ENCODE results near the gene RNASEL. TPM values are rescaled to one million over a fixed set of nuclear protein-coding genes. Genes with fewer than 3 reads are reported as not detected.

The RNASEL gene
- total and polyA plus RNA-seq, 2 of the 4 experiments (the other 2 are of a cell fraction): 2.5 to 6.5 TPM

- no peaks in the 10 kb centered on the region for H3K36me3 ChIP-seq (ENCODE audit: control insufficient read depth, insufficient read depth, low read length)
- H3K23ac ChIP-seq (ENCODE audit: low read depth, low read length): no peak overlapping the region
- H2BK120ac ChIP-seq (ENCODE audit: low read depth, low read length): no peak overlapping the region
- BruUV-seq (replicated peaks): no TSS peak
- ChIA-PET CTCF (no interaction called here), POLR2A (ENCODE audit: unreplicated experiment) (no interaction called here)
- peaks cover 10% of the 10 kb centered on the region for H3K27me3 ChIP-seq (ENCODE audit: control insufficient read depth, insufficient read depth, low read length)
- no peak overlapping the region; the same call in 1 of the 2 replicates for H3K56ac ChIP-seq (ENCODE audit: extremely low read depth, insufficient read depth, low read length)
- no peak overlapping the region for H4K91ac ChIP-seq (ENCODE audit: insufficient read depth, low read depth, low read length)
- H4K20me1 ChIP-seq (ENCODE audit: insufficient read depth, low read length): no peaks in the 10 kb centered on the region
- no peak overlapping the region for H2AK9ac ChIP-seq (replicated peaks; ENCODE audit: low read depth, low read length, poor library complexity)
- no peak overlapping the region for H2BK20ac ChIP-seq (ENCODE audit: low read depth, low read length)
- H3K9me3 ChIP-seq (ENCODE audit: control insufficient read depth, insufficient read depth, low read length): no peaks in the 10 kb centered on the region
- no peak overlapping the region for H3K4ac ChIP-seq (ENCODE audit: low read depth, low read length)
- H3K27ac ChIP-seq (ENCODE audit: insufficient read depth, low read length): no peak overlapping the region
- H4K5ac ChIP-seq (ENCODE audit: low read depth, low read length): no peak overlapping the region
- no peak overlapping the region for H3K18ac ChIP-seq (ENCODE audit: low read depth, low read length)
- no peak overlapping the region for H2AK5ac ChIP-seq (ENCODE audit: low read depth, low read length)
- H2BK15ac ChIP-seq (ENCODE audit: low read depth, low read length): no peak overlapping the region
- dilution Hi-C loops (cut with HindIII; ENCODE audit: low sequenced_read_pairs, unreplicated experiment): no loop called here
- peaks cover 4% of the 10 kb centered on the region; the same call in 1 of the 2 replicates for H3K9me1 ChIP-seq (ENCODE audit: insufficient read depth, low read length)
- no peak overlapping the region for H3K14ac ChIP-seq (replicated peaks; ENCODE audit: low read depth, low read length)
- H3K4me2 ChIP-seq (ENCODE audit: low read depth, low read length): no peak overlapping the region
- peaks cover 2% of the 10 kb centered on the region; the same call in 1 of the 2 replicates for H3K4me1 ChIP-seq (ENCODE audit: control insufficient read depth, insufficient read depth, low read length)
- TF ChIP-seq FOS (IDR thresholded peaks at IDR 0.05; ENCODE audit: low read depth, low read length): no peak
- WGBS, 2 experiments (ENCODE audit: extremely low coverage in 2 of 2, insufficient read length in 1 of 2): no CpG with 5 or more reads among the region's 3 CpGs
- intact Hi-C loops (cut with micrococcal nuclease): no loop called here
- no peak overlapping the region for H2AFZ ChIP-seq (replicated peaks; ENCODE audit: low read length, poor library complexity)
- H3K79me1 ChIP-seq (ENCODE audit: low read depth in 1 of 2, low read length in 2 of 2): no peaks in the 10 kb centered on the region
- ATAC-seq (ENCODE audit: low read depth): no peak
- no peak overlapping the region for H2BK5ac ChIP-seq (ENCODE audit: low read depth, low read length, poor library complexity, severe bottlenecking)
- H4K8ac ChIP-seq (ENCODE audit: low read depth in 2 of 2, low read length in 2 of 2): no peak overlapping the region
- no peak overlapping the region for H3K9ac ChIP-seq (ENCODE audit: low read depth, low read length)
- DNase-seq: no peak
- H3K4me3 ChIP-seq (ENCODE audit: insufficient read depth, low read depth, low read length): no peak overlapping the region
- in situ Hi-C loops (cut with MboI; ENCODE audit: low sequenced_read_pairs): no loop called here
Measured at GRCh38 chr1:182629499-182630096, 40.5 kb upstream of the RNASEL start.
